ENCODE measurements around the gene UBA7. TPM values are rescaled to one million over a fixed set of nuclear protein-coding genes. Genes with fewer than 3 reads are reported as not detected.

The UBA7 gene
- polyA plus RNA-seq, 1 donor from 2014 or later, result 4.0 TPM

GRCh38 chr3:49806850-49807249 lies 6.9 kb downstream of the UBA7 start:
- no peaks in the 10 kb centered on the region for H3K36me3 ChIP-seq (ENCODE audit: insufficient read depth, low read length)
- H4K20me1 ChIP-seq (ENCODE audit: insufficient read depth), result no peaks in the 10 kb centered on the region
- no peak overlapping the region for H3K9ac ChIP-seq (ENCODE audit: low read length)
- peaks cover 14% of the 10 kb centered on the region for H3K27me3 ChIP-seq (ENCODE audit: insufficient read depth, low read depth, low read length)
- H3K9me2 ChIP-seq (ENCODE audit: insufficient read depth, low read length), result no peaks in the 10 kb centered on the region
- H3K27ac ChIP-seq (ENCODE audit: low read length), result no peak overlapping the region
- no peak overlapping the region for H2AFZ ChIP-seq (ENCODE audit: low read depth, low read length)
- no peaks in the 10 kb centered on the region for H3K9me3 ChIP-seq (ENCODE audit: low read length)
- no peak overlapping the region for H3K4me2 ChIP-seq (ENCODE audit: low read length)
- TF ChIP-seq EZH2 (IDR thresholded peaks at IDR 0.05; ENCODE audit: borderline replicate concordance, insufficient read depth, low read length, poor library complexity, severe bottlenecking), result no peak
- no peak overlapping the region for H3K4me3 ChIP-seq (ENCODE audit: low read length)
- no peaks in the 10 kb centered on the region for H3K79me2 ChIP-seq (replicated peaks; ENCODE audit: insufficient read depth, low read length)
- no peaks in the 10 kb centered on the region for H3F3A ChIP-seq (ENCODE audit: insufficient read depth, low read length, poor library complexity, severe bottlenecking)

- Histone ChIP-seq H4K20me1 (ENCODE audit: insufficient read depth) (no peaks in the 10 kb centered on the region), H3K27me3 (ENCODE audit: insufficient read depth, low read depth, low read length) (peaks cover 14% of the 10 kb centered on the region), H3K27ac (ENCODE audit: low read length) (no peak overlapping the region), H3K4me2 (ENCODE audit: low read length) (no peak overlapping the region), H3K36me3 (ENCODE audit: insufficient read depth, low read length) (no peaks in the 10 kb centered on the region), H3K9me2 (ENCODE audit: insufficient read depth, low read length) (no peaks in the 10 kb centered on the region), H3K4me3 (ENCODE audit: low read length) (no peak overlapping the region), H3F3A (ENCODE audit: insufficient read depth, low read length, poor library complexity, severe bottlenecking) (no peaks in the 10 kb centered on the region), H3K79me2 (replicated peaks; ENCODE audit: insufficient read depth, low read length) (no peaks in the 10 kb centered on the region), H3K9ac (ENCODE audit: low read length) (no peak overlapping the region), H3K9me3 (ENCODE audit: low read length) (no peaks in the 10 kb centered on the region), H2AFZ (ENCODE audit: low read depth, low read length) (no peak overlapping the region)
- TF ChIP-seq EZH2 (IDR thresholded peaks at IDR 0.05; ENCODE audit: borderline replicate concordance, insufficient read depth, low read length, poor library complexity, severe bottlenecking) (no peak), MXI1 (conservative IDR thresholded peaks at IDR 0.05; ENCODE audit: poor library complexity, severe bottlenecking) (no peak), RAD21 (conservative IDR thresholded peaks at IDR 0.05) (no peak), TAF1 (IDR thresholded peaks at IDR 0.05; ENCODE audit: low read depth) (no peak), POLR2AphosphoS5 (IDR thresholded peaks at IDR 0.05) (no peak), CTCF (IDR thresholded peaks at IDR 0.05; ENCODE audit: poor library complexity, severe bottlenecking) (no peak), SMC3 (conservative IDR thresholded peaks at IDR 0.05; ENCODE audit: poor library complexity) (no peak), EP300 (conservative IDR thresholded peaks at IDR 0.05; ENCODE audit: poor library complexity, severe bottlenecking) (no peak), REST (IDR thresholded peaks at IDR 0.05; ENCODE audit: borderline replicate concordance) (no peak)
Observed at GRCh38 chr3:49805897-49806701, 7.7 kb downstream of the UBA7 start.
